ENCODE data around the gene OR2B3. TPM values are rescaled to one million over a fixed set of nuclear protein-coding genes. Genes with fewer than 3 reads are reported as not detected.

The OR2B3 gene
- total and polyA plus RNA-seq, 2 experiments from 2014 or later, result not detected

DNA sequence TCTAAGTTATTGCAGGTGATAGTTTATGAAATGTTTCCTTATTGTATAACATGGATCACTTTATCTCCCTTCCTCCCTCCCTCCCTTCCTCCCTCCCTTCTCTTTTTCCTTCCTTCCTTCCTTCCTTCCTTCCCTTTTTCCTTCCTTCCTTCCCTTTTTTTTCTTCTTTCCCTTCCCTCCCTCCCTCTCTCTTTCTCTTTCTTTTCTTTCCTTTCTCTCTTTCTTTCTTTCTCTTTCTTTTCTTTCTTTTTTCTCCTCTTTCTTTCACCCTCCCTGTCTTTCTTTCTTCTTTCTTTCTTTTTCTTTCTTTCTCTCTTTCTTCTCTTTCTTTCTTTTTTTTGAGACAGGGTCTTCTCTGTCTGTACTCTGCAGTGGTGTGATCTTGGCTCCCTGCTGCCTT is 5.8 kb downstream of the OR2B3 start:
- H3K36me3 ChIP-seq (ENCODE audit: insufficient read depth), result no peaks in the 10 kb centered on the region
- H3F3A ChIP-seq (replicated peaks; ENCODE audit: low read depth), result no peaks in the 10 kb centered on the region
- H3K4me2 ChIP-seq, result no peak overlapping the region
- Mint-ChIP-seq H3K4me1 (no peaks in the 10 kb centered on the region), H3K4me3 (no peak overlapping the region), H3K9me3 (no peaks in the 10 kb centered on the region; the same call in 2 of the 3 replicates), H3K36me3 (ENCODE audit: low read depth) (no peaks in the 10 kb centered on the region), H3K27ac (no peak overlapping the region), H3K27me3 (ENCODE audit: insufficient read depth, low read depth, poor library complexity) (peaks cover 4% of the 10 kb centered on the region)
- no peaks in the 10 kb centered on the region for H4K20me1 ChIP-seq (replicated peaks; ENCODE audit: insufficient read depth)
- TF ChIP-seq REST (IDR thresholded peaks at IDR 0.05; ENCODE audit: unreplicated experiment) (no peak), ZNF114 (CRISPR knock-in tag; IDR thresholded peaks at IDR 0.05) (no peak), POLR2AphosphoS5 (IDR thresholded peaks at IDR 0.05; ENCODE audit: low read depth) (no peak), CREB1 (CRISPR knock-in tag; IDR thresholded peaks at IDR 0.05; ENCODE audit: low read depth) (no peak), CTCF (conservative IDR thresholded peaks at IDR 0.05; ENCODE audit: low read depth in 2 of 2) (no peak), EZH2phosphoT487 (IDR thresholded peaks at IDR 0.05; ENCODE audit: unreplicated experiment) (no peak), NANOG (IDR thresholded peaks at IDR 0.05; ENCODE audit: borderline replicate concordance) (no peak), EZH2 (IDR thresholded peaks at IDR 0.05; ENCODE audit: low read depth, unreplicated experiment) (no peak), STAT1 (IDR thresholded peaks at IDR 0.05; ENCODE audit: unreplicated experiment) (no peak), JUNB (IDR thresholded peaks at IDR 0.05; ENCODE audit: unreplicated experiment) (no peak)
- TF ChIP-seq, protein P1, sequence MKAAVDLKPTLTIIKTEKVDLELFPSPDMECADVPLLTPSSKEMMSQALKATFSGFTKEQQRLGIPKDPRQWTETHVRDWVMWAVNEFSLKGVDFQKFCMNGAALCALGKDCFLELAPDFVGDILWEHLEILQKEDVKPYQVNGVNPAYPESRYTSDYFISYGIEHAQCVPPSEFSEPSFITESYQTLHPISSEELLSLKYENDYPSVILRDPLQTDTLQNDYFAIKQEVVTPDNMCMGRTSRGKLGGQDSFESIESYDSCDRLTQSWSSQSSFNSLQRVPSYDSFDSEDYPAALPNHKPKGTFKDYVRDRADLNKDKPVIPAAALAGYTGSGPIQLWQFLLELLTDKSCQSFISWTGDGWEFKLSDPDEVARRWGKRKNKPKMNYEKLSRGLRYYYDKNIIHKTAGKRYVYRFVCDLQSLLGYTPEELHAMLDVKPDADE (IDR thresholded peaks at IDR 0.05), result no peak
- TF ChIP-seq, protein P2, sequence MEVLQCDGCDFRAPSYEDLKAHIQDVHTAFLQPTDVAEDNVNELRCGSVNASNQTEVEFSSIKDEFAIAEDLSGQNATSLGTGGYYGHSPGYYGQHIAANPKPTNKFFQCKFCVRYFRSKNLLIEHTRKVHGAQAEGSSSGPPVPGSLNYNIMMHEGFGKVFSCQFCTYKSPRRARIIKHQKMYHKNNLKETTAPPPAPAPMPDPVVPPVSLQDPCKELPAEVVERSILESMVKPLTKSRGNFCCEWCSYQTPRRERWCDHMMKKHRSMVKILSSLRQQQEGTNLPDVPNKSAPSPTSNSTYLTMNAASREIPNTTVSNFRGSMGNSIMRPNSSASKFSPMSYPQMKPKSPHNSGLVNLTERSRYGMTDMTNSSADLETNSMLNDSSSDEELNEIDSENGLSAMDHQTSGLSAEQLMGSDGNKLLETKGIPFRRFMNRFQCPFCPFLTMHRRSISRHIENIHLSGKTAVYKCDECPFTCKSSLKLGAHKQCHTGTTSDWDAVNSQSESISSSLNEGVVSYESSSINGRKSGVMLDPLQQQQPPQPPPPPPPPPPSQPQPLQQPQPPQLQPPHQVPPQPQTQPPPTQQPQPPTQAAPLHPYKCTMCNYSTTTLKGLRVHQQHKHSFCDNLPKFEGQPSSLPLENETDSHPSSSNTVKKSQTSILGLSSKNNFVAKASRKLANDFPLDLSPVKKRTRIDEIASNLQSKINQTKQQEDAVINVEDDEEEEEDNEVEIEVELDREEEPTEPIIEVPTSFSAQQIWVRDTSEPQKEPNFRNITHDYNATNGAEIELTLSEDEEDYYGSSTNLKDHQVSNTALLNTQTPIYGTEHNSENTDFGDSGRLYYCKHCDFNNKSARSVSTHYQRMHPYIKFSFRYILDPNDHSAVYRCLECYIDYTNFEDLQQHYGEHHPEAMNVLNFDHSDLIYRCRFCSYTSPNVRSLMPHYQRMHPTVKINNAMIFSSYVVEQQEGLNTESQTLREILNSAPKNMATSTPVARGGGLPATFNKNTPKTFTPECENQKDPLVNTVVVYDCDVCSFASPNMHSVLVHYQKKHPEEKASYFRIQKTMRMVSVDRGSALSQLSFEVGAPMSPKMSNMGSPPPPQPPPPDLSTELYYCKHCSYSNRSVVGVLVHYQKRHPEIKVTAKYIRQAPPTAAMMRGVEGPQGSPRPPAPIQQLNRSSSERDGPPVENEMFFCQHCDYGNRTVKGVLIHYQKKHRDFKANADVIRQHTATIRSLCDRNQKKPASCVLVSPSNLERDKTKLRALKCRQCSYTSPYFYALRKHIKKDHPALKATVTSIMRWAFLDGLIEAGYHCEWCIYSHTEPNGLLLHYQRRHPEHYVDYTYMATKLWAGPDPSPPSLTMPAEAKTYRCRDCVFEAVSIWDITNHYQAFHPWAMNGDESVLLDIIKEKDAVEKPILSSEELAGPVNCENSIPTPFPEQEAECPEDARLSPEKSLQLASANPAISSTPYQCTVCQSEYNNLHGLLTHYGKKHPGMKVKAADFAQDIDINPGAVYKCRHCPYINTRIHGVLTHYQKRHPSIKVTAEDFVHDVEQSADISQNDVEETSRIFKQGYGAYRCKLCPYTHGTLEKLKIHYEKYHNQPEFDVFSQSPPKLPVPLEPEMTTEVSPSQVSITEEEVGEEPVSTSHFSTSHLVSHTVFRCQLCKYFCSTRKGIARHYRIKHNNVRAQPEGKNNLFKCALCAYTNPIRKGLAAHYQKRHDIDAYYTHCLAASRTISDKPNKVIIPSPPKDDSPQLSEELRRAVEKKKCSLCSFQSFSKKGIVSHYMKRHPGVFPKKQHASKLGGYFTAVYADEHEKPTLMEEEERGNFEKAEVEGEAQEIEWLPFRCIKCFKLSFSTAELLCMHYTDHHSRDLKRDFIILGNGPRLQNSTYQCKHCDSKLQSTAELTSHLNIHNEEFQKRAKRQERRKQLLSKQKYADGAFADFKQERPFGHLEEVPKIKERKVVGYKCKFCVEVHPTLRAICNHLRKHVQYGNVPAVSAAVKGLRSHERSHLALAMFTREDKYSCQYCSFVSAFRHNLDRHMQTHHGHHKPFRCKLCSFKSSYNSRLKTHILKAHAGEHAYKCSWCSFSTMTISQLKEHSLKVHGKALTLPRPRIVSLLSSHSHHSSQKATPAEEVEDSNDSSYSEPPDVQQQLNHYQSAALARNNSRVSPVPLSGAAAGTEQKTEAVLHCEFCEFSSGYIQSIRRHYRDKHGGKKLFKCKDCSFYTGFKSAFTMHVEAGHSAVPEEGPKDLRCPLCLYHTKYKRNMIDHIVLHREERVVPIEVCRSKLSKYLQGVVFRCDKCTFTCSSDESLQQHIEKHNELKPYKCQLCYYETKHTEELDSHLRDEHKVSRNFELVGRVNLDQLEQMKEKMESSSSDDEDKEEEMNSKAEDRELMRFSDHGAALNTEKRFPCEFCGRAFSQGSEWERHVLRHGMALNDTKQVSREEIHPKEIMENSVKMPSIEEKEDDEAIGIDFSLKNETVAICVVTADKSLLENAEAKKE (CRISPR knock-in tag; IDR thresholded peaks at IDR 0.05), result no peak
- H3K9me2 ChIP-seq (ENCODE audit: insufficient read depth), result 0 out of 2 replicates have a peak, but pooled peaks cover 3% of the 10 kb centered on the region
- H3K27me3 ChIP-seq (ENCODE audit: insufficient read depth), result no peaks in the 10 kb centered on the region
- no peaks in the 10 kb centered on the region for H3K79me2 ChIP-seq (replicated peaks; ENCODE audit: insufficient read depth)
- DNase-seq (ENCODE audit: low spot score) (no peak), ATAC-seq (no peak)
- no peaks in the 10 kb centered on the region for H3K4me1 ChIP-seq (ENCODE audit: insufficient read depth)
- no peak overlapping the region for H2AFZ ChIP-seq
- H3K4me3 ChIP-seq, result no peak overlapping the region
- no peak overlapping the region for H3K27ac ChIP-seq (ENCODE audit: low read depth)
